ENCODE measurements around the gene SPEM3.

The SPEM3 gene

DNA sequence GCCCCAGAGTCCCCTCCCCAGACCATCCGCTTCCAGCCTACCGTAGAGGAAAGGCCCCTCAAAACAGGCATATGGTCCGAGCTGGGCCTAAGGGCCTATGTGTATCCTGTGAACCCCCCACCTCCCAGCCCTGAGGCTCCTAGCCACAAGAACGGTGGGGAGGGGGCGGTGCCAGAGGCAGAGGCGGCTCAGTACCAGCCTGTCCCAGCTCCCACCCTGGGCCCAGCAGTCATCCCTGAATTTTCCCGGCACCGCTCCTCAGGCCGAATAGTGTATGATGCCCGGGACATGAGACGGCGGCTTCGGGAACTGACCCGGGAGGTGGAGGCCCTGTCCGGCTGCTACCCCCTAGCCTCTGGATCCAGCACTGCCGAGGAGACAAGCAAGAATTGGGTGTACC, 7.5 kb upstream of the SPEM3 start:
- DNase-seq (ENCODE audit: low spot score) = no peak

DNA sequence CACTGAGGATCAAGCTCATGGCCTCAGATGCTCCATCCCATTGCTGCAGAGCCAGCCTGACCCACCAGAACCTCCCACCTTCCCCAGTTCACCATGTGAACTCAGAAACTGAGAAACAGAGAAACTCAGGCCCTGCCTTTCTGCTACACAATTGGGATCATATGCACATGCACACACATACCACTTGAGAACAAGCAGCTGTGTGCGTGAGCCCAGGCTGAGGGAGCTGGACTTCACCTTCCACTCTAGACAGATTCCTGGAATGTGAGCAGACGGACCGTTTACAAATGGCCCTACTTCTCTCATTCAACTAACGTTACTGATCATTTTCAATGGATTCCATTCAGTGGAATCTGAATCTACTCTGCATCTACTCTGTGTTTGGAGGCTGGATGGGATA, 5.0 kb upstream of the SPEM3 start:
- no peak for DNase-seq (ENCODE audit: low spot score)

DNA sequence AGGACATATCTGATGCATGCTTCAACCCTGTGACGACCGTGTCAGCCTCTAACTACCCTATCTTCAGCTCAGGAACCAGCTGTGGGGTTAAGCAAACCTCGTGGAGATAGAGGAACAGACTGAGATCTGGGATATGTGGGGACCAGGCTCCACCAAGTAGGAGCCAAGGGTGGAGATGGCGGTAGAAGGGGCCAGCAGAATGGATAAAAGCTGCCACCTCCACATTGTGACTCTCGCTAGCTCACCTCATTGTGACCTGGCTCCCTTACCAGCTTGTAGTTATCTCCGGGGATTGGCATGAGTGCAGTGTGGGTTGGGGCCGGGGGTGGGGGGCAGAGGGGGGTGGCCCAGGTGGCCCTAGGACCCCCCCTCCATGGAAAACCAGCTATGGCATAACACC, 3.3 kb upstream of the SPEM3 start, which contains the start of gene SPEM2:
Gene SPEM2, plus strand, starts transcription at position 301 of the 400 bp plus-strand sequence. Its CDS starts 73 bp downstream, at position 374.
- no peak for DNase-seq (ENCODE audit: low spot score)

DNA sequence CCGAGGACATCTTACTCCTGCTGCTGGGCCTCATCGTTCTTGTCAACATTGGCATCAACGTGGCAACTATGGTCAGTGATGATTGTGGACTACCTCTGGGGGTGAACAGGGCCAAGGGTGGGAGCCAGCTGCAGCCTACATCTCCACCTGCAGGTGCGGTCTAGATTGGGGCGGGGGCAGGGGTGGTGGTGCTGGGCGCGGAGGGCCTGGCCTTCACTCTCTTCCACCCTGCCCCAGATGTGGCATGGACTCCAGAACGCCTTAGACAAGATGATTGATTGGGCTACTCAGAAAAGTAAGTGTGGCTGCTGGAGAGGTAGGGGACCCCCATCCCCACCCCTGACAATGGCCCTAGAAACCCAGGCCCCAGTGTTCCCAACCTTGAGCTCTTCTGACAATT, 2.9 kb upstream of the SPEM3 start:
- no peak for DNase-seq (ENCODE audit: low spot score)

DNA sequence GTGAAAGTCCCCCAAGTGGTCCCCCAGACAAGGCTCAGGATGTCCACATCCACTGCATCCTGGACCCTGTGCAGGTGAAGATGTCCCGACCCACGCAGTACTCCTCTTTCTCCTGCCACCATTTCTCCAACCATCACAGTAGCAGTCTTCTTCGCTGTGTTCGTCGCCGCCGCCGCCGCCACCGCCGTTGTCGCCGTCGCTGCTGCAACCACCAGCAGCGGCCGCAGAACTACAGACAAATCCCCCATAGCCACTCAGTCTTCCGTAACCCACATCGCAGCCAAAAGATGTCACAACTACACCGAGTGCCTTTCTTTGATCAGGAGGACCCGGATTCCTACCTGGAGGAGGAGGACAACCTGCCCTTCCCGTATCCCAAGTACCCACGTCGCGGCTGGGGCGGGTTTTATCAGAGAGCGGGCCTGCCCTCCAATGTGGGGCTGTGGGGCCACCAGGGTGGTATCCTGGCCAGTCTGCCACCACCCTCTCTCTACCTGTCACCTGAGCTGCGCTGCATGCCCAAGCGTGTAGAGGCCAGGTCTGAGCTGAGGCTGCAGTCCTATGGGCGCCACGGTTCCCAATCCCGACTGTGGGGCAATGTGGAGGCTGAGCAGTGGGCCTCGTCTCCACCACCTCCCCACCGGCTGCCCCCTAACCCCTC, 2.3 kb upstream of the SPEM3 start:
- DNase-seq (ENCODE audit: low spot score) = no peak

DNA sequence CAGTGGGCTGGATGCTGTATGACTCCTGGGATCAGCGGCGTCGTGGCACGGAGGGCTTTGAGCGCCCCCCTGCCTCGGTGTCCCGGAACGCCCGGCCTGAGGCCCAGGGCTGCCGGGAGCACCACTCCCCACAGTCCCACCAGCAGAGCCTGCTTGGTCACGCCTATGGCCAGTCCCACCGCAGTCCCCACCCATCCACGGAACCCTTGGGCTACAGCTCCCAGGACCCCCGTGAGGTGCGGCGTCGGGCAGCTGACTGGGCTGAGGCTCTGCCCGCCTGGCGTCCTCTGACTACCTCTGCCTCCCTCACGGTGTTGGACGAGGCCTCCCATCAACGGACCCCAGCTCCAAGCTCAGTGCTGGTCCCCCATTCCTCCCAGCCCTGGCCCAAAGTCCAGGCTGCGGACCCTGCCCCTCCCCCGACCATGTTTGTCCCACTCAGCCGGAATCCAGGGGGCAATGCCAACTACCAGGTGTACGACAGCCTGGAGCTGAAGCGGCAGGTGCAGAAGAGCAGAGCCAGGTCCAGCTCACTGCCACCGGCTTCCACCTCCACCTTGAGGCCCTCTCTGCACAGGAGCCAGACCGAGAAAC, 1.7 kb upstream of the SPEM3 start:
- no peak for DNase-seq (ENCODE audit: low spot score)

DNA sequence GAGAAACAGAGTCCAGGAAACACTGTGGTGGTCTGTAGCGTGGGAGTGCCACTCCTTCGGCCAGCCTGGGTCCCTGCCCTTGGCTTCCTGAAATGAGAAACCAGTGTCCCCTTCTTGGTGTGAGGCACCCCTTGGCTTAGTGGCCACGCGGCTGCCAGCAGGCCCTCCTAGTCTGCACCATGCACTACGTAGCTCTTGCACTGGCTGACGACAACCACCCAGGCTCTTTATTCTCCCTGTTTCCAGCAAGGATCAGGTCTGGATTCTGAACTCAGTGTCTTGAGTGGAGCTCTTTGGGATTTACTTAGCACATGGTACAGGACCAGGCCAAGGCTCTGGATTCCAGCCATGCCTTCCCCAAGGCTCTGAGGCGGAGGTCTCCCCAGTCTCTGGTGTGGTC, 1.1 kb upstream of the SPEM3 start:
- DNase-seq (ENCODE audit: low spot score) = no peak

DNA sequence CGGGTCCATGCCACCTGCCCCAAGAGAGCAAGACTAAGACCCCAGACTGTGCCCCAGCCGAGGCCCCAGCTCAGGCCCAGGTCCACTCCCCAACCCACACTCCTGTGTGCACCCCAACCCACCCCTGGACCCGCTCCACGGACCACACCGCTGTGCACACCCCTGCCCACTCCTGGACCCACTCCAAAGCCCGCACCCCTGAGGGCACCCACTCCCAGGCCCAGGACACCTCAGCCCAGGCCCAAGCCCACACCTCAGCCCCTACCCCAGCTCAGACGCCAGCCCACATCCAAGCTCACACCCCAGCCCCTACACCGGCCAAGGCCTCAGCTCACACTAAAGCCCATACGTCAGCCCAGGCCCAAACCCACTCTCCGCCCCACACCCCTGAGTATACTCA, 1.1 kb downstream of the SPEM3 start:
- DNase-seq (ENCODE audit: low spot score) = no peak

DNA sequence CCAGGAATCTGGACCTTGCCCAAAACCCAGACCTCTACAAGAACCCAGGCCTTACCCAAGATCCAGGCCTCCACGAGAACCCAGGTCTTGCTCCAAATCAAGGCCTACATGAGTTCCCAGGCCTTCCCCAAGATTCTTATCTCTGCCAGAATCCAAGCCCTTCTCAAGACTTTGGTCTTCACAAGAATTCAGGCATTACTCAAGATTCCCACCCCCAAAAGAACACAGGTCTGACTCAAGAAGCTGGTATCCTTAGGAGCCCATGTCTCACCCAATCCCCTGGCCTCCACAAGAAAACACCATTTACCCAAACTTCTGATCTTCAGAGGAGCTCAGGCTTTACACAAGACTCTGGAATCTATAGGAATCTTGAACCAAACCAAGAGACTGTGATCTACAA, 2.6 kb downstream of the SPEM3 start:
- no peak for DNase-seq (ENCODE audit: low spot score)

DNA sequence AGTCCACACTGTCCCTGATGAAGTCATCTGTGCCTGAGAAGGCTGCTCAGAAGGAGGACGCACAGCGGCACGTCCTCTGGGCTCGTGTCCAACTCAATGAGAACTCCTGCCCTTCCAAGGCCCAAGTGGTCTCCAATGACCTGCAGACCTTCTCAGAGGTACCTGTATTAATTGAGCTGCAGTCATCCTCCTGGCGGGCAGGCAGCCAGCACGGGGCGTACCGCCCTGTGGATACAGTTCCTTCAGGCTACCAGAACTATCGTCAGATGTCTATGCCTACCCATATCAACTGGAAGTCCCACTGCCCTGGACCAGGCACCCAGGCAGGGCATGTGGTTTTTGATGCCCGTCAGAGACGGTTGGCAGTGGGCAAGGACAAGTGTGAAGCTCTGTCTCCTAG, 3.6 kb downstream of the SPEM3 start:
- no peak for DNase-seq (ENCODE audit: low spot score)

DNA sequence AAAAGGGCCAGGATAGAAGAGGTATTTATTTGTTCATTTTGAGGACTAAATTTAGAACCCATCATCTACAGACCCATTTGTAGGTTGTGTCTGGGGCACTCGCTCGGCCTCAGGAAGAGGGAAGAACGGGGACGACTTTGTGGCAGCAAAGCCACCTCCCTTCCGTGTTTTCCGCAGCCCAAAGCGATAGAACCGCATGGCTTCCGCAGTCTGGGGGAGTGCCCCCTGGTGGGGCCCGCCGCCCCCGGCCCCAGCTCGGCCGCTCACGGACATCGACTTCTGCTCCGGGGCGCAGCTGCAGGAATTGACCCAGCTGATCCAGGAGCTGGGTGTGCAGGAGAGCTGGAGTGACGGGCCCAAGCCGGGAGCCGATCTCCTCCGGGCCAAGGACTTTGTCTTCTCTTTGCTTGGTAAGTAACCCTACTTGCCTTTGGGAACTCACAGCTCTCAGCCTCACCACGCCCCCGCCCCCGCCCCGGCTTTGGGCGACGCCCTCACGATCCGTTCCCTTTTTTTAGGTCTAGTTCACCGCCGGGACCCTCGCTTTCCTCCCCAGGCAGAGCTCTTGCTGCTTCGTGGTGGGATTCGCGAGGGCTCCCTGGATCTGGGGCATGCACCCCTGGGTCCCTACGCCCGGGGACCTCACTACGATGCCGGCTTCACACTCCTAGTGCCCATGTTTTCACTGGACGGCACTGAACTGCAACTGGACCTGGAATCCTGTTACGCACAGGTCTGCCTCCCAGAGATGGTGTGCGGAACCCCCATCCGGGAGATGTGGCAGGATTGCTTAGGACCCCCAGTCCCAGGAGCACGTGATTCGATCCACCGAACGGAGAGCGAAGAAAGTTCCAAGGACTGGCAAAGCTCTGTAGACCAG, 7.3 kb downstream of the SPEM3 start:
- no peak for DNase-seq (ENCODE audit: low spot score)

DNA sequence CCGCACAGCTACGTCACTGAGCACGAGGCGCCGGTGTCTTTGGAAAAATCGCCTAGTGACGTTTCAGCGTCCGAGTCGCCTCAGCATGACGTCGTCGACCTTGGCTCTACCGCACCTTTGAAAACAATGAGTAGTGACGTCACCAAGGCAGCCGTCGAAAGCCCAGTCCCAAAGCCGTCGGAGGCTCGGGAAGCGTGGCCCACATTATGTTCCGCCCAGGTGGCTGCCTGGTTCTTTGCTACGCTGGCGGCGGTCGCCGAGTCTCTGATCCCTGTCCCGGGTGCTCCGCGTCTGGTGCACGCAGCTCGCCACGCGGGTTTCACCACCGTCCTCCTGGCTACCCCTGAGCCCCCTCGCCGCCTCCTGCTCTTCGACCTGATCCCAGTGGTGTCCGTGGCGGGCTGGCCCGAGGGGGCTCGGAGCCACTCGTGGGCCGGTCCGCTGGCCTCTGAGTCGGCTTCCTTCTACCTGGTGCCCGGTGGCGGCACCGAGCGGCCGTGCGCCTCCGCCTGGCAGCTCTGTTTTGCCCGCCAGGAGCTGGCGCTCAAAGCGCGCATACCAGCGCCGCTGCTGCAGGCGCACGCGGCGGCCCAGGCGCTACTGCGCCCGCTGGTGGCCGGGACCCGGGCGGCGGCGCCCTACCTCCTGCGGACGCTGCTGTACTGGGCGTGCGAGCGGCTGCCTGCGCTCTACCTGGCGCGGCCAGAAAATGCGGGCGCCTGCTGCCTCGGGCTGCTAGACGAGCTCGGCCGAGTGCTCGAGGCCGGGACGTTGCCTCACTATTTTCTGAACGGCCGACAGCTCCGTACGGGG, 8.1 kb downstream of the SPEM3 start:
- no peak for DNase-seq (ENCODE audit: low spot score)

DNA sequence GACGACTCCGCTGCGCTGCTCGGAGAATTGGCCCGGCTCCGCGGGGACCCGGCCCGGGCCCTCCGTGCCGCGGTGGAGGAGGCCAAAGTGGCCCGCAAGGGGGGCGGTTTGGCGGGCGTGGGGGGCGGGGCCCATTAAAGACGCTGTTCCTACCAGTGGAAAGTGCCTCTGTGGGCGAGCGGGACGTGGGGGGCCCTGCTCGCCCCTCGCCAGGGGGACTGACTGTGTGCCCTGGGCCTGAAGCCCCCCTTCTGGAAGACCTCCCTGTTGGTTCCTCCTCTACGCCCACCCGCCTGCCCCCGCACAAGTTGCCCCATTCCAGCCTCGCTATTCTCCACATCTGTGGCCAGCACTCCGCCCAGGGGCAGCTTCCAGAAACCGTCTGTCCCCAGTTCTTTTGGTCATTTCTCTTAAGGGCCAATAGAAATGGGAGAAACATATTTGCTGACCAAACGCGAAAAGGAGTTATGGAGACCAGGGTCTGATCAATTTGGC, 8.8 kb downstream of the SPEM3 start:
- no peak for DNase-seq (ENCODE audit: low spot score)

DNA sequence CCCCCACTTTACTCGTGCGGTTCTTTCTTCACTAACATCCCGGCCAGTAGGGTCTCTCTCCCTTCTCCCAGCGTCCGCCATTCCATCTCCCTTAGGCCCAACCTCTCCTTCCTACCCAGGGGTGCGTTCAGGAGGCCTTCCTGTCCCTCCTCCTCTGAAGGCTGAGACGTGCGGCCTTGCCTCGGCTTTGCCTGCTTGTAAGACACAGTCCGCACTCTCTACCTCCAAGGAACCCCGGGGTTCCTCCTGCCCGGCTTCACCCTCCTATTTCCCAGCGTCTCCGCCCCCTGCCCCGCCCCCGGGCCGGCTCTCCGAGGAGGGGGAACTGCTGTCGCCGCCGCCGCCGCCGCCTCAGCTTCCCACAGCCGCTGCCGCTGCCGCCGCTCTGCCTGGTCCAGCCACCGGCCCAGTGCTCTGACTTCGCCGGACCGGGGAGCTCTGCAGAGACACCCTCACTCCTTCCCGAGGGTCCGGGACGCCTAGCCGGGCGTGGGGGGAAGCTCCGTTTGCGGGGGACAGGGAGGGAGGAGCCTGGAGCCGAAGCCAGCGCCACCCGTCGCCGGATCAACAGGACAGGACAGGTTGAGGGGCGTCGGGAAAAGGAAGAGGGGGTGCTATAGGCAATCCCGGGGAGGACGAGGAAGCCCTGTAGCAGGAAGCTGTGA, 9.4 kb downstream of the SPEM3 start:
- no peak for DNase-seq (ENCODE audit: low spot score)

DNA sequence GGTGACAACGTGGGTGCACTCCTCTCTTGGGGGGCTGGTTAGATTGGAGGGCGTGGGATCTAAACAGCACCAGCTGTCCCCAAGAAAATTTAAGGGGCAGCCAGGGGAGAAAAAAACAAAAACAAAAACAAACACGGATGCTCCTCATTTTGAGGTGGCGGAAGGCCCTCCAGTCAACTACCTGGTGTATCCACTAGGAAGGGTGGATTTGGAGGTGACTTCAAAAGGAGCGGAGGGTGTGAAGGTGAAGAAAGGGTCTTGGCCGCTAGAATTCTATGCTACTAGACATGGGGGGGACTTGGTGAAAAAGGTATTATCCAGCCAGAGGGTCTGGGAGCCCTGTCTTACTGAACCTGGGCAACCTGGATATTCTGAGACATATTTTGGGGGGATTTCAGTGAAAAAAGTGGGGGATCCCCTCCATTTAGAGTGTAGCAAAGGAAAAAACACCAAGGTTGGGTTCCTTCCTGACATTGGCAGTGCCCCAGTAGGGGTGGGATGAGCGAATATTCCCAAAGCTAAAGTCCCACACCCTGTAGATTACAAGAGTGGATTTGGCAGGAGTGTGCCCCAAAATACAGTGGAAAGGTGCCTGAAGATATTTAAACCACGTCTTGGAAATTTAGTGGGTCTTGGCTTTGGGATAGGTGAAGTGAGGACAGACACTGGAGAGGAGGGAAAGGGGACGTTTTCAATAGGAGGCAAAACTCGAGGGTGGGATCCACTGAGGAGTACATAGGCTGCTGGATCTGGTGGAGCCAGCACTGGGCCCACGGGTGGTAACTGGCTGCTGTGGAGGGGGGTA, 10.2 kb downstream of the SPEM3 start:
- DNase-seq (ENCODE audit: low spot score) = no peak

DNA sequence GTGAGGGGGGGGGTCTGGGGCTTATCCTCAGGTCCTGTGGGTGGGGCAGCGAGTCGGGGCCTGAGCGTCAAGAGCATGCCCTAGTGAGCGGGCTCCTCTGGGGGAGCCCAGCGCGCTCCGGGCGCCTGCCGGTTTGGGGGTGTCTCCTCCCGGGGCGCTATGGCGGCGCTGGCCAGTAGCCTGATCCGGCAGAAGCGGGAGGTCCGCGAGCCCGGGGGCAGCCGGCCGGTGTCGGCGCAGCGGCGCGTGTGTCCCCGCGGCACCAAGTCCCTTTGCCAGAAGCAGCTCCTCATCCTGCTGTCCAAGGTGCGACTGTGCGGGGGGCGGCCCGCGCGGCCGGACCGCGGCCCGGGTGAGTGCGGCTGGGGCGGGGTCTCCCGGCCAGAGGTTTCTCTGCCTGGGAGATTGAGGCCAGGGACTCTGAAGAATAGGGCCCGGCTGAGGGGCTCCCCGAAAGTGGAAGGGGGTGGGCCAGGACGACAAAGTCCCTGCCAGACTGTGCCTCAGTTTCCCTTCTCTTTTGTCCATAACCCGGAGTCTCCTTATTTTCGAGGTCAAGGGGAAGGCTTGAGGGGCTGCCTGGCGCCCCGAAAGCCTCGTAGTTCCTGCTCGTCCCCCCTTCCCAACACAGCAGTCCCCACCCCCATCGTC, 10.9 kb downstream of the SPEM3 start, which contains the start of gene FGF11:
Gene FGF11, plus strand, starts transcription at position 51 of the 651 bp plus-strand sequence. Its CDS starts 109 bp downstream, at position 160.
- no peak for DNase-seq (ENCODE audit: low spot score)

DNA sequence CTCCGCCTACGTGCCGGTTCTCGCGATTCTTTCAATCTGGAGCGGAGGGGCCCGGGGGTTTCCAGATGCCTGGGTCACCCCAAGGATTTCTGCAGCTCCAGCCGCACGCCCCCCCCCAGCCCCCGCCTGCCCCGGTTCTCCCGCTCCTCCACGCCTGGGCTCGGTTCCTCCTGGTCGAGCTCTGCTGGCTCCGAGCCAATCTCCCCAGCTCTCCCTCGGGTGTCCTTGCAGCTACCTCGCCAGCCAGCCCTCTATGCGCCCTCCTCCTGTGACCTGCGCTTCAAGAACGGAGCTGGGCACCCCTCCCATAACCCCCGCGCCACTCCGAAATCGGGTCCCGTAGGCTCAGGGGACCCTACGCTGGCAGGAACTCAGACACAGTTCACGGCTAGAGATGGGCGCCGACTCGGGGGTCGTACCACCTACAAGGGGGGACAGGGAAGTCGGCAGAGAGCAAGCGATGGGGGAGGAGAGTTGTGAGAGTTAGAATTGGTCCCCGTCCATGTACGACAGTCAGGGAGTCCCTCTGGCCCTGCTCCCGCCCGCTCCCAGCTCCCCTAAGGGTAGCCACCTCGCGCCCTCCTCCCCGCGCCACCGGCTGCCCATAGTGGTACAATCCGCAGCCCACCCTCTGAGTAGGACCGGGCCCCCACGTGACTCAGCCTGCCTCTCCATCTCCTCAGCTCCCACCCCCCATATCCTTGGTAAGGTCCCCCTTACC, 11.6 kb downstream of the SPEM3 start:
- no peak for DNase-seq (ENCODE audit: low spot score)

DNA sequence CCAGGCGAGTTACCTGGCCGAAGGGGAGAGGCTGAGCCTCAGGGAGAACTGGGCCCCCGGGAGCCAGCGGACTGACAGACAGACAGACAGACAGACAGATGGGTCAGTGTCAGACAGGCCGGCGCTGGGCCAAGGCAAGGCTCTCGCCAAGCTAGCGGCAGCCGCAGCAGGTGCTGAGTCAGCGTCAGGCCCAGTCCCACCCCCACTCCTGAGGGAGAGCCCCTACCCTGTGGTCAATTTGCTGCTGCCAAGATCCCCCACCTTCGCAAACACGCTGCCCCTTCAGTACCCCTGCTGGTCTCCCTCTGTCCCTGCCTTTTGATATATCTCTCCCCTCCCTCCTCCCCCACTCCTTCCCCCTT, 12.2 kb downstream of the SPEM3 start:
- no peak for DNase-seq (ENCODE audit: low spot score)

DNA sequence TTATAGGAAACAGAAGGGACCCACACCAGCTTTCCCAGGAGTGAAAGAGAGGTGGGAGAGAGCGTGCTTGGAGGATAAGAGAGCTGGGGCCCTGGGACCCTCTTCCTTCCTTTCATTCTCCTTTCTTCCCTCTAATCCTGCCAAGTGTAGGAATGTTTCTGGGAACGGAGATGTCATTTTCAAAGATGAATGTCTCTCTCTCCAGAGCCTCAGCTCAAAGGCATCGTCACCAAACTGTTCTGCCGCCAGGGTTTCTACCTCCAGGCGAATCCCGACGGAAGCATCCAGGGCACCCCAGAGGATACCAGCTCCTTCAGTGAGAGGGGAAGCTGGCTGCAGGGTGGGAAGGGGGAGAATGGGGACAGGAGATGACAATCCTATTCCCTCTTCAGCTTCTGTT, 12.6 kb downstream of the SPEM3 start:
- no peak for DNase-seq (ENCODE audit: low spot score)

Data from left forelimb (tissue), 1 donor.